HG03135 (cell line): ENCODE measurements around the gene STKLD1.
A peak's percentile ranks its signal among the peaks of the same experiment; 100 is the strongest.
"Not testable (repeated sequence)": the region's sequence is repeated elsewhere in the genome, so short reads cannot be mapped to it uniquely, and the experiment has no call there.

Experiments used
- ATAC-seq: cut with Tn5 transposase; IDR thresholded peaks from one replicate; pipeline ENCODE4 v1.9.1; 2021; ENCODE audit warnings: mild to moderate bottlenecking, moderate library complexity; ENCODE audit not compliant: unreplicated experiment

Gene STKLD1

GRCh38 chr9:133375724-133376654, at the start of gene STKLD1, which contains the start of gene SURF4:
Gene STKLD1, plus strand, starts transcription at chr9:133376366. Its CDS starts 108 bp downstream, at chr9:133376474.
Gene SURF4, minus strand, starts transcription at chr9:133376060. Its CDS starts 91 bp downstream, at chr9:133375969.
- peak; percentile 90 for ATAC-seq

GRCh38 chr9:133327021-133327420, 49.1 kb upstream of the STKLD1 start:
- ATAC-seq, result not testable (repeated sequence)

- ATAC-seq, result no peak
Observed at GRCh38 chr9:133327834-133328484, 48.2 kb upstream of the STKLD1 start.

GRCh38 chr9:133329306-133330156, 46.6 kb upstream of the STKLD1 start:
- ATAC-seq, result not testable (repeated sequence)

- no peak for ATAC-seq
Observed at GRCh38 chr9:133331221-133331620, 44.9 kb upstream of the STKLD1 start.

GRCh38 chr9:133331641-133332380, 44.4 kb upstream of the STKLD1 start:
- ATAC-seq, result no peak

GRCh38 chr9:133332381-133332730, 43.8 kb upstream of the STKLD1 start:
- no peak for ATAC-seq

- no peak for ATAC-seq
Observed at GRCh38 chr9:133333011-133333410, 43.2 kb upstream of the STKLD1 start.

GRCh38 chr9:133333566-133333965, 42.6 kb upstream of the STKLD1 start:
- ATAC-seq, result no peak

- no peak for ATAC-seq
Observed at GRCh38 chr9:133334161-133334560, 42.0 kb upstream of the STKLD1 start.

- not testable (repeated sequence) for ATAC-seq
Observed at GRCh38 chr9:133334888-133335287, 41.3 kb upstream of the STKLD1 start.

- ATAC-seq, result peak; percentile 73
Observed at GRCh38 chr9:133335924-133336811, 40.0 kb upstream of the STKLD1 start, which contains the start of gene SURF6. Gene SURF6, minus strand, starts transcription at chr9:133336188. Its CDS starts 56 bp downstream, at chr9:133336132.

GRCh38 chr9:133339641-133340040, 36.5 kb upstream of the STKLD1 start:
- ATAC-seq, result no peak

- ATAC-seq, result no peak
Observed at GRCh38 chr9:133340256-133340655, 35.9 kb upstream of the STKLD1 start.

GRCh38 chr9:133340916-133341315, 35.2 kb upstream of the STKLD1 start:
- ATAC-seq, result no peak

GRCh38 chr9:133341369-133342068, 34.6 kb upstream of the STKLD1 start:
- no peak for ATAC-seq

GRCh38 chr9:133342069-133342406, 34.1 kb upstream of the STKLD1 start:
- ATAC-seq, result no peak

GRCh38 chr9:133342570-133342969, 33.6 kb upstream of the STKLD1 start:
- ATAC-seq, result no peak

GRCh38 chr9:133344071-133344470, 32.1 kb upstream of the STKLD1 start:
- ATAC-seq, result no peak
